ENCODE measurements around the gene IL12B. TPM values are rescaled to one million over a fixed set of nuclear protein-coding genes. Genes with fewer than 3 reads are reported as not detected.
A peak's percentile ranks its signal among the peaks of the same experiment; 100 is the strongest.
"Not testable (repeated sequence)": the region's sequence is repeated elsewhere in the genome, so short reads cannot be mapped to it uniquely, and the experiment has no call there.

The IL12B gene
- total RNA-seq, 2 experiments from 2014 or later: not detected

GRCh38 chr5:159322180-159322579 lies 8.1 kb downstream of the IL12B start:
- ATAC-seq (ENCODE audit: low read depth): no peak
- Mint-ChIP-seq H3K27me3 (peaks cover 8% of the 10 kb centered on the region), H3K9me3 (no peaks in the 10 kb centered on the region), H3K4me3 (no peak overlapping the region), H3K36me3 (no peaks in the 10 kb centered on the region), H3K4me1 (no peaks in the 10 kb centered on the region), H3K27ac (no peak overlapping the region)
- DNase-seq: no peak
- POLR2A ChIA-PET: no interaction called here

GRCh38 chr5:159319832-159320231 lies 10.5 kb downstream of the IL12B start:
- Mint-ChIP-seq H3K4me3 (no peak overlapping the region), H3K9me3 (no peaks in the 10 kb centered on the region), H3K27ac (no peak overlapping the region), H3K27me3 (peaks cover 3% of the 10 kb centered on the region), H3K4me1 (peaks cover 2% of the 10 kb centered on the region), H3K36me3 (no peaks in the 10 kb centered on the region)
- DNase-seq: no peak
- POLR2A ChIA-PET: no interaction called here
- ATAC-seq (ENCODE audit: low read depth): no peak

GRCh38 chr5:159319363-159319762 lies 10.9 kb downstream of the IL12B start:
- H3K36me3 Mint-ChIP-seq: no peaks in the 10 kb centered on the region
- no peak for DNase-seq
- POLR2A ChIA-PET: no interaction called here
- H3K9me3 Mint-ChIP-seq: no peaks in the 10 kb centered on the region
- ATAC-seq (ENCODE audit: low read depth): no peak
- no peak overlapping the region for H3K27ac Mint-ChIP-seq
- no peak overlapping the region for H3K4me3 Mint-ChIP-seq
- peaks cover 2% of the 10 kb centered on the region for H3K4me1 Mint-ChIP-seq
- peaks cover 2% of the 10 kb centered on the region for H3K27me3 Mint-ChIP-seq

- Mint-ChIP-seq H3K27ac (no peak overlapping the region), H3K4me3 (no peak overlapping the region), H3K27me3 (peaks cover 5% of the 10 kb centered on the region), H3K9me3 (no peaks in the 10 kb centered on the region), H3K4me1 (peaks cover 2% of the 10 kb centered on the region), H3K36me3 (no peaks in the 10 kb centered on the region)
- ATAC-seq (ENCODE audit: low read depth): no peak
- DNase-seq: no peak
- POLR2A ChIA-PET: no interaction called here
These were observed 11.8 kb downstream of the IL12B start for GRCh38 chr5:159318448-159318847.

DNA sequence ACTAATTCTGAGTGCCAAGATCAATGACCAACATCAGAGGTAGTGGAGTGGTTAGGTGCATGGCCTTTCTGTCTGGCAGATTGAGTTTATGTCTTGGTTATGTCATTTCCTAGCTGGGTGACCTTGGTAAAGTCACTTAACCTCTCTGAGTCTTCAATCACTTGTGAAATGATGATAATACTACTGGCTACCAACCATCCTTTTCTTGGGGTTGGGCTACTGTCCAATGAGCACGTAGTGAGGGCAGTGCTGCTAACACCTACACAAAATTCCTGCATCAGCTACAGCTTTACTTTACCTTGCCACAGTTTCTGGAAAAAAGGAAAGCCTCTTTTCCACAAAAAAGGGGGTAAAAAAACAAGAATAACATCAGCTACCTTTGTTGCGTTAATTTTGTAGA lies 12.4 kb downstream of the IL12B start:
- ATAC-seq (ENCODE audit: low read depth) (no peak), DNase-seq (no peak)
- Mint-ChIP-seq H3K36me3 (no peaks in the 10 kb centered on the region), H3K4me1 (peaks cover 2% of the 10 kb centered on the region), H3K27me3 (peaks cover 6% of the 10 kb centered on the region), H3K27ac (no peak overlapping the region), H3K4me3 (no peak overlapping the region), H3K9me3 (no peaks in the 10 kb centered on the region)
- POLR2A ChIA-PET: no interaction called here

- no peaks in the 10 kb centered on the region for H3K9me3 Mint-ChIP-seq
- no peak overlapping the region for H3K27ac Mint-ChIP-seq
- peak; percentile 87 for ATAC-seq (ENCODE audit: low read depth)
- peaks cover 2% of the 10 kb centered on the region for H3K4me1 Mint-ChIP-seq
- peaks cover 17% of the 10 kb centered on the region for H3K27me3 Mint-ChIP-seq
- POLR2A ChIA-PET: no interaction called here
- no peak for DNase-seq
- no peak overlapping the region for H3K4me3 Mint-ChIP-seq
- H3K36me3 Mint-ChIP-seq: no peaks in the 10 kb centered on the region
These were observed 13.5 kb downstream of the IL12B start for GRCh38 chr5:159316519-159317383.

- Mint-ChIP-seq H3K27me3 (peaks cover 50% of the 10 kb centered on the region), H3K9me3 (no peaks in the 10 kb centered on the region), H3K27ac (no peak overlapping the region), H3K4me1 (peaks cover 9% of the 10 kb centered on the region), H3K4me3 (no peak overlapping the region), H3K36me3 (no peaks in the 10 kb centered on the region)
- POLR2A ChIA-PET: no interaction called here
- DNase-seq (no peak), ATAC-seq (ENCODE audit: low read depth) (no peak)
These were observed 17.1 kb downstream of the IL12B start for GRCh38 chr5:159313197-159313596.

DNA sequence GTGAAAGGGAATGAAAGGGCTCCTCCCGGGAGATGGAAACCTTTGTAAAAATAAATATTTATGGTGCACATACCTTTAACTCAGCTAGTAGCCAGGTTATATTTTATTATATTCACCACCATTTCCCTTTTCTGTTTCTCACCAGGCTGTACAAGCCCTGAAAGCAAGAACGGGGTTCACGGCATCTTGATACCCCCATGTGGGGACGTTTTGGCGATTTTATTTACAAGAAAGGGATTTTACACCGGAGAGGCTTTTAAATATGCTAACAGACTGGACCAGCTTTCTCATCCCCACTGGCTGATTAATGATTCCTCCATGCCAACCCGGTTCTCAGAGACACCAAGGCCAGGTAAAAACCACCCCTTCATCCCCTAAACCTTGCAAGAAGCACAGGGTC lies 19.2 kb downstream of the IL12B start:
- no peak overlapping the region for H3K4me3 Mint-ChIP-seq
- DNase-seq (no peak), ATAC-seq (ENCODE audit: low read depth) (no peak)
- H3K27ac Mint-ChIP-seq: no peak overlapping the region
- H3K9me3 Mint-ChIP-seq: no peaks in the 10 kb centered on the region
- peaks cover 57% of the 10 kb centered on the region for H3K27me3 Mint-ChIP-seq
- H3K4me1 Mint-ChIP-seq: peaks cover 7% of the 10 kb centered on the region
- POLR2A ChIA-PET: no interaction called here
- H3K36me3 Mint-ChIP-seq: no peaks in the 10 kb centered on the region

DNA sequence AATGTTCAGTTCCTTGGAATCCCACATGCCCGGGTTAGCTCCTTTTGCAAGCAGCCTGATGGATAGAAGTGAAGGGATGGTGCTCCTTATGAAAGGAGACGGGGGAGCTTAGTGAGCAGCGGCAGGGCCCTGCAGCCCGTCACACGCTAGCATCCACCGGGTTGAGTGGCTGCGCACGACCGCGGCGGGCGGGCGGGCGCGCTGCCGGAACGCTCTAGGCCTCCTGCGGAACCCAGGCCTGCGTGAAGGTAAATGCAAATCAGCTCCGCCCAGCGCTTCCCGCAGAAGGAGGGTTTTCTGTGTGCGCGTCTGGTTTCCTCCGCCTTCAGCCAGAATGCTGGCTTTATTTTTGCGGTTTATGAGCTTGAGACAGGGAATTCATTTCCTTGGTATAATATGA lies 19.8 kb downstream of the IL12B start:
- POLR2A ChIA-PET: no interaction called here
- no peaks in the 10 kb centered on the region for H3K9me3 Mint-ChIP-seq
- no peak overlapping the region for H3K27ac Mint-ChIP-seq
- peak; percentile 88 for ATAC-seq (ENCODE audit: low read depth)
- H3K4me3 Mint-ChIP-seq: peak overlapping the region; percentile 33
- H3K36me3 Mint-ChIP-seq: no peaks in the 10 kb centered on the region
- DNase-seq: peak; percentile 43
- H3K27me3 Mint-ChIP-seq: peaks cover 62% of the 10 kb centered on the region
- H3K4me1 Mint-ChIP-seq: peaks cover 7% of the 10 kb centered on the region

DNA sequence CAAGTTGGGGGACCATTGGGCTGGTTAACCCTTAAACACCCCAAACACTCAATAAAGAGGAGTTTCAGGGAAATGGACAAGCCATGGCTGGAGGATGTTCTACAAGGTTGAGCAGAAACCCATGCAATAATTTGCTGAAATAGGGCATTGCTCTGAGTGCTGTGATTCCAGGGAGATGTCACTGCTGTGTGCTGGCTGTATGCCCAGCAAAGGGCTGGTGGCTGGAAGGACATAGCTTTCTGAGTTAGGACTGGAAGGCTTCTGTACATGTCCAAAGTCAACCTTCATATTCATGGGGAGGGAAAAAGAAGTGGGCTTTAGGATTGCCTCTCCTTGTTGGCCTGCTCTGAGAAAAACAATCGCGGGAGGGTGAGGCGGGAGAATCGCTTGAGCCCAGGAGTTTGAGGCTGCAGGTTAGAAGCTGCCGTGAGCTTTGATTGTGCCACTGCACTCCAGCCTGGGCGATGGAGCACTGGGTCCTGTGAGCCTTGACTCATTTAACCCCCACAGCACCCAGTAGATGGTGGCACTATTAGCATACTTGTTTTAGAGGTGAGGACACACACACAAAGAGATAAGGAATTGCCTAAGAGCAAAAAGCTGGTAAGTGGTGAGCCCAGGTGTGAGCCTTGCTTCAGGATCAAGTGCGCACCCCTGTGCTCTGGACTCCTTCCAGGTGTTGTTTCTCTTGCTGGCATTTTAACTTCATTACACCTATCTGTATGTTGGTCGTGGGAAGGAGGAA lies 20.4 kb downstream of the IL12B start:
- H3K9me3 Mint-ChIP-seq: no peaks in the 10 kb centered on the region
- H3K27ac Mint-ChIP-seq: no peak overlapping the region
- POLR2A ChIA-PET: no interaction called here
- H3K4me1 Mint-ChIP-seq: peaks cover 7% of the 10 kb centered on the region
- ATAC-seq (ENCODE audit: low read depth) (no peak), DNase-seq (no peak)
- H3K36me3 Mint-ChIP-seq: no peaks in the 10 kb centered on the region
- peaks cover 68% of the 10 kb centered on the region for H3K27me3 Mint-ChIP-seq
- H3K4me3 Mint-ChIP-seq: peak overlapping the region; percentile 33

- no peak for DNase-seq
- no peak overlapping the region for H3K4me3 Mint-ChIP-seq
- peaks cover 2% of the 10 kb centered on the region for H3K36me3 Mint-ChIP-seq
- H3K9me3 Mint-ChIP-seq: peaks cover 17% of the 10 kb centered on the region
- ATAC-seq (ENCODE audit: low read depth): no peak
- POLR2A ChIA-PET: no interaction called here
- peaks cover 47% of the 10 kb centered on the region for H3K27me3 Mint-ChIP-seq
- no peak overlapping the region for H3K27ac Mint-ChIP-seq
- no peaks in the 10 kb centered on the region for H3K4me1 Mint-ChIP-seq
These were observed 25.2 kb downstream of the IL12B start for GRCh38 chr5:159304961-159305595.

DNA sequence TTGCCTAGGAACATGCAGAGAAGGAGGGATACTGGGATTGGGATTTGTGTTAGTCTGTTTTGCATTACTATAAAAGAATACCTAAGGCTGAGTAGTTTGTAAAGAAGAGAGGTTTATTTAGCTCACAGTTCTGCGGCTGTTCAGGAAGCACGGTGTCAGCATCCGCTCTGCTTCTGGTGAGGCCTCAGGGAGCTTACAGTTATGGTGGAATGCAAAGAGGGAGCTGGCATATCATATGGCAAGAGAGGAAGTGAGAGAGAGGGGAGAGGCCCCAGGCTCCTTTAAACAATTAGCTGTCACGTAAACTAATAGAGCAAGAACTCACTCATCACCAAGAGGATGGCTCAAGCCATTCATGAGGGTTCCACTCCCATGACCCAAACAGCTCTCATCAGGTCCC lies 27.0 kb downstream of the IL12B start:
- peaks cover 31% of the 10 kb centered on the region for H3K27me3 Mint-ChIP-seq
- H3K4me1 Mint-ChIP-seq: no peaks in the 10 kb centered on the region
- no peak overlapping the region for H3K4me3 Mint-ChIP-seq
- DNase-seq: no peak
- H3K9me3 Mint-ChIP-seq: peaks cover 25% of the 10 kb centered on the region
- POLR2A ChIA-PET: no interaction called here
- ATAC-seq (ENCODE audit: low read depth): no peak
- no peak overlapping the region for H3K27ac Mint-ChIP-seq
- H3K36me3 Mint-ChIP-seq: peaks cover 6% of the 10 kb centered on the region

DNA sequence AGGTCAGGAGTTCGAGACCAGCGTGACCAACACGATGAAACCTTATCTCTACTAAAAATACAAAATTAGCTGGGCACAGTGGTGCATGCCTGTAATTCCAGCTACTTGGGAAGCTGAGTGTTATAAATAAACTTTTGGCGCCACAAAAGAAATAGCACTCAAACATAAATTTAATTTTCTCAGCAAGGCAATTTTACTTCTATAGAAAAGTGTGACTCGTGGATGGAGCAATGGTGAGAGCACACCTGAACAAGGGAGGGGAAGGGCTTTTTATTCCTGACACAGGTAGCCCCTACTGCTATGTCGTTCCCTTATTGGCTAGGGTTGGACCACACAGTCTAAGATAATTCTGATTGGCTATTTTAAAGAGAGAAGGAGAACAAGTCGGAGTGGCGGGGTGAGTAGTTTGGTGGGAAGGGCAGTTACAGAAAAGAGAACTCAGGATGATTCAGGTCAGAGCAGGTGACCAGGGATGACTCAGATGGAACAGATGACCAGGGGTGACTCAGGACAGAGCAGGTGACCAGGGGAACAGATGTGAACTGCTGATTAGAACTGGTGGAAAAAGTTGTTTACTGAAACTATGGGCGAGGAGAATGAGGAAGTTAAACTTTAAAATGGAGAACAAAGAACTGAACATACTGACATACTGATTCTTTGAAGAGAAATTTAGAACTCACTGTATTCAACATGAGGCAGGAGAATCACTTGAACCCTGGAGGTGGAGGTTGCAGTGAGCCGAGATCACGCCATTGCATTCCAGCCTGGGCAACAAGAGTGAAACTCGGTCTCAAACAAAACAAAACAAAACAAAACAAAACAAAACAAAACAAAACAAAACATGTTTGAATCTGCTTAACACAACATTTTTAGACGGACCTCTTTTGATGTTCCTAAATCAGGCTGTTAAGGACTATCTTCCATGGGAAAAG lies 28.1 kb downstream of the IL12B start:
- H3K4me3 Mint-ChIP-seq; POLR2A ChIA-PET; DNase-seq; H3K27ac Mint-ChIP-seq; ATAC-seq (ENCODE audit: low read depth); H3K36me3 Mint-ChIP-seq; H3K4me1 Mint-ChIP-seq: not testable (repeated sequence)
- H3K9me3 Mint-ChIP-seq: peaks cover 27% of the 10 kb centered on the region
- H3K27me3 Mint-ChIP-seq: peaks cover 23% of the 10 kb centered on the region
